CD4-positive, alpha-beta T cell (primary cell): ENCODE data around the gene OVOL3. TPM values are rescaled to one million over a fixed set of nuclear protein-coding genes. Genes with fewer than 3 reads are reported as not detected.

ENCODE experiments used
- ATAC-seq: fragments of 200-7000 bp; cut with Tn5 transposase; one replicate; pipeline ENCODE4 v1.10.0; 2022; ENCODE audit warnings: mild to moderate bottlenecking; ENCODE audit not compliant: poor library complexity
- CTCF ChIA-PET: fragments of 350-600 bp; sonication (Branson Sonifier 250); formaldehyde crosslinking; loops from one replicate; lab custom pipeline; 2021; ENCODE audit warnings: antibody characterized with exemption, inconsistent platforms; lab: Charles Lee
- POLR2A ChIA-PET: fragments of 350-600 bp; sonication (Branson Sonifier 250); formaldehyde crosslinking; loops from one replicate; lab custom pipeline; 2021; ENCODE audit warnings: antibody characterized with exemption, inconsistent platforms; lab: Charles Lee
- DNase-seq, 14 experiments: peaks; one replicate each; pipeline ENCODE4 v3.0.0-alpha.2; 2013 to 2020; ENCODE audit warnings: mixed read lengths in 2 of 14
- H3K27ac ChIP-seq, 2 donors: one replicate each; pipeline versions ENCODE4 v1.5.1 to v1.7.0; 2013; ENCODE audit warnings: low read length in 2 of 2, low read depth in 1 of 2, mild to moderate bottlenecking in 1 of 2
- H3K27me3 ChIP-seq, 2 experiments: 1 replicate in 1 of 2; 2 replicates in 1 of 2; pipeline versions ENCODE4 v1.6.1 to v1.7.0; 2013; ENCODE audit warnings: low read length in 2 of 2, control low read depth in 1 of 2, mild to moderate bottlenecking in 1 of 2, moderate library complexity in 1 of 2; ENCODE audit not compliant: insufficient read depth in 2 of 2, control insufficient read depth in 1 of 2
- H3K36me3 ChIP-seq: one replicate; pipeline ENCODE4 v1.6.1; 2013; ENCODE audit warnings: low read length, control low read depth; ENCODE audit not compliant: insufficient read depth
- H3K4me1 ChIP-seq: one replicate; pipeline ENCODE4 v1.6.1; 2013; ENCODE audit warnings: low read length, control low read depth; ENCODE audit not compliant: insufficient read depth
- H3K4me3 ChIP-seq: one replicate; pipeline ENCODE4 v1.5.1; 2013; ENCODE audit warnings: mild to moderate bottlenecking, low read length, moderate library complexity
- H3K9me3 ChIP-seq, 2 experiments: 1 replicate in 1 of 2; 2 replicates in 1 of 2; pipeline versions ENCODE4 v1.6.1 to v1.7.0; 2013; ENCODE audit warnings: low read length in 2 of 2, mild to moderate bottlenecking in 2 of 2, control low read depth in 1 of 2, moderate library complexity in 1 of 2; ENCODE audit not compliant: control insufficient read depth in 1 of 2, insufficient read depth in 1 of 2
- H3K27ac Mint-ChIP-seq: one replicate; pipeline ENCODE4 v1.8.0; 2020; ENCODE audit warnings: mixed read lengths
- H3K27me3 Mint-ChIP-seq: one replicate; pipeline ENCODE4 v1.8.0; 2021; ENCODE audit warnings: mixed read lengths
- H3K36me3 Mint-ChIP-seq: one replicate; pipeline ENCODE4 v1.8.0; 2021; ENCODE audit warnings: low read depth, mixed read lengths
- H3K4me1 Mint-ChIP-seq: one replicate; pipeline ENCODE4 v1.8.0; 2021; ENCODE audit warnings: low read depth, mixed read lengths
- H3K4me3 Mint-ChIP-seq: one replicate; pipeline ENCODE4 v1.8.0; 2020; ENCODE audit warnings: mild to moderate bottlenecking, mixed read lengths
- H3K9me3 Mint-ChIP-seq: one replicate; pipeline ENCODE4 v1.8.0; 2020; ENCODE audit warnings: mixed read lengths
- CTCF ChIP-seq: fragments of 200-600 bp; IDR thresholded peaks from one replicate; pipeline ENCODE4 v1.8.0; 2022; ENCODE audit warnings: antibody characterized with exemption, mild to moderate bottlenecking
- intact Hi-C, 2 experiments: fragments of 100-400 bp; cut with DNase I in 1 of 2; cut with micrococcal nuclease in 1 of 2; formaldehyde crosslinking; loops; one replicate each; pipeline versions ENCODE4 v1.15.1 to v1.9.0; 2023 to 2025; cut with DNase I, micrococcal nuclease
- total RNA-seq, 174 experiments: library from RNA in 2 of 174; stranded (reverse) in 2 of 174; gene quantifications; one replicate each; pipeline ENCODE4 v1.2.3 and lab custom pipeline; 2021 to 2026

The OVOL3 gene
- total RNA-seq, 2 experiments from 2014 or later, result not detected

GRCh38 chr19:36073121-36073876 lies 37.6 kb upstream of the OVOL3 start:
- Histone ChIP-seq H3K27ac (no peak overlapping the region), H3K4me1 (no peaks in the 10 kb centered on the region), H3K9me3 (no peaks in the 10 kb centered on the region), H3K27me3 (no peaks in the 10 kb centered on the region), H3K36me3 (no peaks in the 10 kb centered on the region), H3K4me3 (no peak overlapping the region)
- no peak for DNase-seq
- Mint-ChIP-seq H3K4me3 (no peak overlapping the region), H3K36me3 (no peaks in the 10 kb centered on the region), H3K27ac (no peak overlapping the region), H3K9me3 (no peaks in the 10 kb centered on the region), H3K27me3 (no peaks in the 10 kb centered on the region), H3K4me1 (no peaks in the 10 kb centered on the region)
- POLR2A ChIA-PET, result no interaction called here
- intact Hi-C loops, result no loop called here
- no peak for ATAC-seq
- CTCF ChIA-PET, result no interaction called here
- TF ChIP-seq CTCF, result no peak

DNA sequence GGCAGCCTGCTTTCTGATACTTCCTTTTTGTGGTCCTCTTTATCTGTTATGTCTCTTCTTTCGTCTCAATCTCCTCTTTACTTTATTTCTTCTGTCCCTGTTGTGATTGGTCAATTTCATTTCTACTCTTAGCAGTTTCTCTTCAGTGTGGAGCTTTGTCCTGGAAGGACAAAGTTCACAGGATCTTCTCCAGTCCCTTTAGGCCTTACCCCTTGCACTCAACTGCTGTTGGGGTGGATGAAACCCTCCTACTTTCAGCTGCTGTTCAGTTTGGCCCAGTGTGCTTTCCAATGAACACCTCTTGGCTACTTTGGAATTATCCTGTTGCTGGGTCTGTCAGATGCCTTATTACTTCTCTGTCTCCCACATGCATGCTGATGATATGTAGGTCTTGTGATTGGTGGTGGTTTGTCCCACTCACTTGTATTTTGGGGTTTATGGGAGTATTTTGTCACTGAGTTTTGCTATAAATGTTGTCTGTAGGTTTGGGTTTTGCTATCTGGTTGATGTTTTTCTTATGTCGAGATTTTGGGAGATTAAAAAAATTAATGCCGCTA lies 31.5 kb upstream of the OVOL3 start:
- DNase-seq (no peak), ATAC-seq (no peak)
- no peak for TF ChIP-seq CTCF
- Mint-ChIP-seq H3K27ac (no peak overlapping the region), H3K36me3 (no peaks in the 10 kb centered on the region), H3K9me3 (no peaks in the 10 kb centered on the region), H3K27me3 (no peaks in the 10 kb centered on the region), H3K4me1 (no peaks in the 10 kb centered on the region), H3K4me3 (no peak overlapping the region)
- Histone ChIP-seq H3K36me3 (peaks cover 3% of the 10 kb centered on the region), H3K27ac (no peak overlapping the region), H3K4me1 (no peaks in the 10 kb centered on the region), H3K9me3 (no peaks in the 10 kb centered on the region), H3K27me3 (no peaks in the 10 kb centered on the region), H3K4me3 (no peak overlapping the region)
- POLR2A ChIA-PET, result interaction anchor here (0.6 kb wide), 1 partner anchor 35 kb away, joined by 6 read pairs; the partner anchor contains the start of gene POLR2I
- intact Hi-C loops, result no loop called here
- CTCF ChIA-PET, result no interaction called here

GRCh38 chr19:36081385-36081784 lies 29.6 kb upstream of the OVOL3 start:
- DNase-seq (no peak), ATAC-seq (no peak)
- Histone ChIP-seq H3K27ac (no peak overlapping the region), H3K36me3 (peaks cover 3% of the 10 kb centered on the region), H3K27me3 (no peaks in the 10 kb centered on the region), H3K4me3 (no peak overlapping the region), H3K9me3 (no peaks in the 10 kb centered on the region), H3K4me1 (no peaks in the 10 kb centered on the region)
- POLR2A ChIA-PET, result no interaction called here
- Mint-ChIP-seq H3K4me1 (no peaks in the 10 kb centered on the region), H3K4me3 (no peak overlapping the region), H3K9me3 (no peaks in the 10 kb centered on the region), H3K27ac (no peak overlapping the region), H3K27me3 (no peaks in the 10 kb centered on the region), H3K36me3 (no peaks in the 10 kb centered on the region)
- intact Hi-C loops, result no loop called here
- TF ChIP-seq CTCF, result no peak
- CTCF ChIA-PET, result no interaction called here
